CD4-positive, CD25-positive, alpha-beta regulatory T cell (primary cell): ENCODE results near the gene SENP7. TPM values are rescaled to one million over a fixed set of nuclear protein-coding genes. Genes with fewer than 3 reads are reported as not detected.
A peak's percentile ranks its signal among the peaks of the same experiment; 100 is the strongest.
"Not testable (repeated sequence)": the region's sequence is repeated elsewhere in the genome, so short reads cannot be mapped to it uniquely, and the experiment has no call there.

Experiments
- ATAC-seq, 2 donors: fragments of 150-1000 bp; cut with Tn5 transposase; one replicate each; pipeline ENCODE4 v1.10.0; 2021; ENCODE audit warnings: low read depth in 2 of 2, moderate number of reproducible peaks in 2 of 2, moderate library complexity in 1 of 2
- DNase-seq, 3 donors: peaks; one replicate each; pipeline versions ENCODE4 v3.0.0 to v3.0.0-alpha.2; 2012 to 2022; ENCODE audit warnings: mixed read lengths in 1 of 3
- H3K27ac ChIP-seq: one replicate; pipeline ENCODE4 v1.7.0; 2013; ENCODE audit warnings: mild to moderate bottlenecking, low read length; ENCODE audit not compliant: insufficient read depth, poor library complexity, severe bottlenecking
- H3K27me3 ChIP-seq: one replicate; pipeline ENCODE4 v1.7.0; 2013; ENCODE audit warnings: low read length; ENCODE audit not compliant: control insufficient read depth, insufficient read depth
- H3K36me3 ChIP-seq: one replicate; pipeline ENCODE4 v1.7.0; 2013; ENCODE audit warnings: mild to moderate bottlenecking, low read length, moderate library complexity; ENCODE audit not compliant: control insufficient read depth, insufficient read depth
- H3K4me1 ChIP-seq: 2 replicates; pipeline ENCODE4 v1.7.0; 2013; ENCODE audit warnings: mild to moderate bottlenecking, low read length; ENCODE audit not compliant: insufficient read depth, control insufficient read depth, poor library complexity, severe bottlenecking
- H3K4me3 ChIP-seq: one replicate; pipeline ENCODE4 v1.7.0; 2013; ENCODE audit warnings: low read depth, mild to moderate bottlenecking, low read length, moderate library complexity
- H3K9me3 ChIP-seq, 2 experiments: 1 replicate in 1 of 2; 2 replicates in 1 of 2; pipeline ENCODE4 v1.7.0; 2013; ENCODE audit warnings: low read length in 2 of 2, mild to moderate bottlenecking in 1 of 2, moderate library complexity in 1 of 2; ENCODE audit not compliant: control insufficient read depth in 2 of 2
- H3K27ac Mint-ChIP-seq, 3 donors: one replicate each; pipeline ENCODE4 v1.8.0; 2020 to 2022; ENCODE audit warnings: mild to moderate bottlenecking in 3 of 3, mixed read lengths in 3 of 3, moderate library complexity in 2 of 3
- H3K27me3 Mint-ChIP-seq: one replicate; pipeline ENCODE4 v1.8.0; 2022; ENCODE audit warnings: mild to moderate bottlenecking, mixed read lengths
- H3K36me3 Mint-ChIP-seq: one replicate; pipeline ENCODE4 v1.8.0; 2020; ENCODE audit warnings: mixed read lengths
- H3K4me1 Mint-ChIP-seq, 4 donors: one replicate each; pipeline ENCODE4 v1.8.0; 2020 to 2022; ENCODE audit warnings: mixed read lengths in 4 of 4, mild to moderate bottlenecking in 1 of 4
- H3K4me3 Mint-ChIP-seq, 4 donors: one replicate each; pipeline ENCODE4 v1.8.0; 2020 to 2022; ENCODE audit warnings: mild to moderate bottlenecking in 4 of 4, mixed read lengths in 4 of 4, moderate library complexity in 3 of 4
- H3K9me3 Mint-ChIP-seq, 7 donors: one replicate each; pipeline ENCODE4 v1.8.0; 2020 to 2022; ENCODE audit warnings: mixed read lengths in 7 of 7, mild to moderate bottlenecking in 3 of 7, moderate library complexity in 2 of 7
- polyA plus RNA-seq, 4 donors: library from polyadenylated mRNA; unstranded; fragments of 300-500 nt; fragmentation: Illumina TruSeq; gene quantifications; one replicate each; pipeline ENCODE4 v1.2.3, GENCODE V29; 2021
- total RNA-seq: library from RNA; stranded (reverse); gene quantifications from one replicate; pipeline ENCODE4 v1.2.3, GENCODE V29; 2022

SENP7 gene
- total and polyA plus RNA-seq, 5 donors from 2014 or later = 7.8 to 49.9 (median 9.8) TPM

DNA sequence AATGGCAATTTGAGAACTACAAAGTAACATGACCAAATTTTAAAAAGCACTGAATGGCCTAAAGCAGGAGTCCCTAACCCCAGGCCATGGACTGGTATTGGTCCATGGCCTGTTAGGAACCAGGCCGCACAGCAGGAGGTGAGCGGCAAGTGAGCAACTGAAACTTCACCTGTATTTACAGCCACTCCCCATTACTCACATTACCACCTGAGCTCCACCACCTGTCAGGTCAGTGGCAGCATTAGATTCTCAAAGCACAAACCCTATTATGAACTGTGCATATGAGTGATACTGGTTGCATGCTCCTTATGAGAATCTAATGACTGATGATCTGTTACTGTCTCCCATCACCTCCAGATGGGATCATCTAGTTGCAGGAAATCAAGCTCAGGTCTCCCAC lies 48.8 kb downstream of the SENP7 start:
- H3K4me3 ChIP-seq = no peak overlapping the region
- H3K4me1 ChIP-seq = peaks cover 3% of the 10 kb centered on the region
- no peak overlapping the region for H3K27ac Mint-ChIP-seq
- no peak for DNase-seq
- no peaks in the 10 kb centered on the region for H3K27me3 ChIP-seq
- peaks cover 0 to 8% (median 4%) of the 10 kb centered on the region in 7 donors for H3K9me3 Mint-ChIP-seq
- H3K9me3 ChIP-seq = no peaks in the 10 kb centered on the region
- H3K4me1 Mint-ChIP-seq = peaks cover 45 to 80% (median 58%) of the 10 kb centered on the region in 4 donors
- peaks cover 37% of the 10 kb centered on the region for H3K36me3 Mint-ChIP-seq
- no peak for ATAC-seq
- peaks cover 7% of the 10 kb centered on the region for H3K36me3 ChIP-seq
- H3K27me3 Mint-ChIP-seq = no peaks in the 10 kb centered on the region
- H3K27ac ChIP-seq = no peak overlapping the region
- H3K4me3 Mint-ChIP-seq = no peak overlapping the region

DNA sequence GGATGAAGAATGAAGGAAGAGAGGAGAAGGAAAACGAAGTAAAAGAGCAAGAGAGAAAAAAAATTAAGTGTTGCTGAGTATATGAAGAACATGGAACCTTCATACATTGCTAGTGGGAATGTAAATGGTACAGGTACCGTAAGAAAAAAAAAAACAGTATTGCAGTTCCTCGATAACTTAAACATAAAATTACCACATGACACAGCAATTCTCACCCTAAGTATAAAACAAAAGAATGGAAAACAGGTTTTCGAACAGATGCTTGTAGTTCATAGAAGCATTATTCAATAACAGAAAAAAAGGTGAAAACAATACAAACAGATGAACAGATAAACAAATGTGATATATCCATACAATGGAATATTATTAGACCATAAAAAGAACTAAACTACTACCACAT lies 51.6 kb downstream of the SENP7 start:
- H3K36me3 ChIP-seq = peaks cover 26% of the 10 kb centered on the region
- Mint-ChIP-seq H3K27me3 (no peaks in the 10 kb centered on the region), H3K4me1 (peaks cover 30 to 58% (median 37%) of the 10 kb centered on the region in 4 donors), H3K27ac (peak overlapping the region in 1 of 3 donors; percentile 21), H3K36me3 (peaks cover 36% of the 10 kb centered on the region), H3K4me3 (no peak overlapping the region), H3K9me3 (peaks cover 0 to 8% (median 2%) of the 10 kb centered on the region in 7 donors)
- H3K4me3 ChIP-seq = no peak overlapping the region
- H3K27me3 ChIP-seq = no peaks in the 10 kb centered on the region
- no peaks in the 10 kb centered on the region for H3K4me1 ChIP-seq
- ATAC-seq (no peak), DNase-seq (no peak)
- H3K9me3 ChIP-seq = no peaks in the 10 kb centered on the region
- no peak overlapping the region for H3K27ac ChIP-seq

DNA sequence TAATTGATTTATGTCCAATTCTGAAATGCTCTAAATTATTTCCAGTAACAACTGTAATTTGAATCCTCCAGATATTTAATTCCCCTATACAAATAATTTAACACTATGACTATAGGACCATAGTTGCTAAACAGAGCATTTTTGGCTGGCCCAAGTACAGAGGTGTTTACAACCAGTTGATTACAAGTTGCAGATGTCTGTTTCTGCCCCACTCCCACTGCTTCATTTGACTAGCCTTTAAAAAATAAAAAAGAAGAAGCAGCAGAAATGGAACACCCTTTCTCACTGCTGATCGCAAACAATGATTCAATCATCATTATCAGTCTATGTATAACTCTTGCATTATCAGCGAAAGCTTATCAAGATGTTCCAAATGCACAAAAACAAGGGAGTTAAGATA lies 54.6 kb downstream of the SENP7 start:
- peaks cover 47% of the 10 kb centered on the region for H3K36me3 Mint-ChIP-seq
- DNase-seq (no peak), ATAC-seq (no peak)
- no peaks in the 10 kb centered on the region for H3K27me3 ChIP-seq
- peaks cover 0 to 8% (median 2%) of the 10 kb centered on the region in 7 donors for H3K9me3 Mint-ChIP-seq
- no peaks in the 10 kb centered on the region for H3K27me3 Mint-ChIP-seq
- no peak overlapping the region for H3K27ac ChIP-seq
- H3K27ac Mint-ChIP-seq = peak overlapping the region in 1 of 3 donors; percentile 29
- no peak overlapping the region for H3K4me3 Mint-ChIP-seq
- no peaks in the 10 kb centered on the region for H3K4me1 ChIP-seq
- H3K4me3 ChIP-seq = no peak overlapping the region
- H3K36me3 ChIP-seq = peaks cover 35% of the 10 kb centered on the region
- peaks cover 17 to 42% (median 29%) of the 10 kb centered on the region in 4 donors for H3K4me1 Mint-ChIP-seq
- no peaks in the 10 kb centered on the region for H3K9me3 ChIP-seq

DNA sequence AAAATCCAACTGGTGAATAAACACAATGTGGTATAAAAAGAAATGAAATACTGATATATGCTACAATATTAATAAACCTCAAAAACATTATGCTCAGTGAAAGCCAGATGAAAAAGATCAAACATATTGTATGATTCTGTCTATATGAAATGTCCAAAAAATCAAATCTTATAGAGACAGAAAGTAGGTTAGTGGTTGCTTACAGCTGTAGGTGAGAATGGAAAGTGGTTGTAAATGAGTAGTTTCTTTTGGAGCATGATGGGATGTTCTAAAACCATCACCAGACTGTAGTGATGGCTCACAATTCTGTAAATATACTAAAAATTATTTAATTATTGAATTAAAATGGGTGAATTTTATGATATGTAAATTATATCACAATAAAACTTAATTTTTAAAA lies 58.4 kb downstream of the SENP7 start:
- peaks cover 18 to 38% (median 24%) of the 10 kb centered on the region in 4 donors for H3K4me1 Mint-ChIP-seq
- Histone ChIP-seq H3K4me1 (no peaks in the 10 kb centered on the region), H3K9me3 (no peaks in the 10 kb centered on the region), H3K4me3 (no peak overlapping the region), H3K27ac (no peak overlapping the region), H3K27me3 (no peaks in the 10 kb centered on the region), H3K36me3 (peaks cover 34% of the 10 kb centered on the region)
- no peak overlapping the region for H3K4me3 Mint-ChIP-seq
- no peak for DNase-seq
- peaks cover 41% of the 10 kb centered on the region for H3K36me3 Mint-ChIP-seq
- H3K27me3 Mint-ChIP-seq = no peaks in the 10 kb centered on the region
- no peak overlapping the region for H3K27ac Mint-ChIP-seq
- peaks cover 0 to 4% (median 2%) of the 10 kb centered on the region in 7 donors for H3K9me3 Mint-ChIP-seq
- no peak for ATAC-seq

DNA sequence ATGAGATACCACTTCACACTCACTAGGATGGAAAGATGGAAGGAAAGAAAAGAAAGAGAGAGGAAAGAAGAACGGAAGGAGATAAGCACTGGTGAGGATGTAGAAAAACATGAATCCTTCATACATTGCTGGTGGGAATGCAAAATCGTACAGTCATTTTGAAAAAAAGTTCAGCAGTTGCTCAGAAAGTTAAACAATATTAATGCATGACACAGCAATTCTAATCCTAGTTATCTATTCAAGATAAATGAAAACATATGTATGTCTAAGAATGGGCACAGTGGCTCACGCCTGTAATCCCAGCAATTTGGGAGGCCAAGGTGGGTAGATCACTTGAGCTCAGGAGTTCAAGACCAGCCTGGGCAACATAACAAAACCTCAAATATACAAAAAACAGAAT lies 59.1 kb downstream of the SENP7 start:
- no peaks in the 10 kb centered on the region for H3K9me3 ChIP-seq
- no peak for ATAC-seq
- H3K27me3 Mint-ChIP-seq = no peaks in the 10 kb centered on the region
- no peaks in the 10 kb centered on the region for H3K27me3 ChIP-seq
- DNase-seq = no peak
- H3K4me1 Mint-ChIP-seq = peaks cover 15 to 38% (median 22%) of the 10 kb centered on the region in 4 donors
- no peak overlapping the region for H3K4me3 Mint-ChIP-seq
- no peak overlapping the region for H3K4me3 ChIP-seq
- peaks cover 0 to 7% (median 3%) of the 10 kb centered on the region in 7 donors for H3K9me3 Mint-ChIP-seq
- no peak overlapping the region for H3K27ac ChIP-seq
- no peaks in the 10 kb centered on the region for H3K4me1 ChIP-seq
- H3K36me3 ChIP-seq = peaks cover 34% of the 10 kb centered on the region
- H3K27ac Mint-ChIP-seq = no peak overlapping the region
- peaks cover 44% of the 10 kb centered on the region for H3K36me3 Mint-ChIP-seq

DNA sequence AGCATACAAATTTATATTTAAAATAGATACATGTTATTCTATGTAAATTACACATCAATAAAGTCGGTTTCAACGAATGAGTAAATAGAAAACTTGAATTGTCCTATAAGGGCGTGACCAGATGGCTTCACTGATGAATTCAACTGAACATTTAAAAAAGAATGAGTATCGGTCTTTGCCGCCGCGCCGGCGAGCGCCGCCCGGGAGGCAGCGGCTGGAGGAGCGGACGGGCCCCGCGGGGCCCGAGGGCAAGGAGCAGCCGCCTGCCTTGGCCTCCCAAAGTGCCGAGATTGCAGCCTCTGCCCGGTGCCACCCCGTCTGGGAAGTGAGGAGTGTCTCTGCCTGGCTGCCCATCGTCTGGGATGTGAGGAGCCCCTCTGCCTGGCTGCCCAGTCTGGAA lies 74.4 kb downstream of the SENP7 start:
- H3K9me3 ChIP-seq, H3K27ac Mint-ChIP-seq, H3K27ac ChIP-seq, DNase-seq, H3K4me3 ChIP-seq, H3K27me3 ChIP-seq, H3K4me3 Mint-ChIP-seq, H3K4me1 ChIP-seq, ATAC-seq, H3K36me3 ChIP-seq, H3K27me3 Mint-ChIP-seq: not testable (repeated sequence)
- Mint-ChIP-seq H3K36me3 (peaks cover 46% of the 10 kb centered on the region), H3K4me1 (peaks cover 6 to 48% (median 31%) of the 10 kb centered on the region in 4 donors), H3K9me3 (peaks cover 4 to 23% (median 5%) of the 10 kb centered on the region in 7 donors)

DNA sequence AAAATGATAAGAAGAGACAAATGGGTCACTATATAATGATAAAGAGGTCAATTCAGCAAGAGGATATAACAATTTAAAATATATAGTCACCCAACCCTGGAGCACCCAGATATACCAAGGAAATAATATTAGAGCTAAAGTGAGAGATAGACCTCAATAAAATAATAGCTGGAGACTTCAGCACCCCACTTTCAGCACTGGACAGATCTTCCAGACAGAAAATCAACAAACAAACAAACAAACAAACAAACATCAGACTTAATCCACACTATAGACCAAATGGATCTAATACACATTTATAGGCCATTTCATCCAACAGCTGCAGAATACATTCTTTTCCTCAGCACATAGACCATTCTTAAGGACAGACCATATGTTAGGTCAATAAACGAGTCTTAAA lies 79.4 kb downstream of the SENP7 start:
- H3K4me3 ChIP-seq = no peak overlapping the region
- Mint-ChIP-seq H3K9me3 (peaks cover 6 to 22% (median 14%) of the 10 kb centered on the region in 7 donors), H3K27me3 (no peaks in the 10 kb centered on the region), H3K4me1 (peaks cover 16 to 42% (median 27%) of the 10 kb centered on the region in 4 donors), H3K27ac (no peak overlapping the region), H3K36me3 (peaks cover 32% of the 10 kb centered on the region), H3K4me3 (no peak overlapping the region)
- ATAC-seq (no peak), DNase-seq (no peak)
- H3K27me3 ChIP-seq = no peaks in the 10 kb centered on the region
- peaks cover 10 to 14% of the 10 kb centered on the region in 2 experiments for H3K9me3 ChIP-seq
- H3K36me3 ChIP-seq = no peaks in the 10 kb centered on the region
- no peaks in the 10 kb centered on the region for H3K4me1 ChIP-seq
- no peak overlapping the region for H3K27ac ChIP-seq
